Astrocyte (in vitro differentiated cells and primary cell): ENCODE measurements around the gene ARPP19. TPM values are rescaled to one million over a fixed set of nuclear protein-coding genes. Genes with fewer than 3 reads are reported as not detected.

Experiments used
- DNase-seq: peaks from one replicate; pipeline ENCODE4 v3.0.0-alpha.2; 2010; ENCODE audit warnings: low read depth
- FAIRE-seq: peaks from 2 replicates; lab custom pipeline; 2011; peaks lifted over from hg19 to GRCh38; lab: Jason Lieb, UNC
- H2AFZ ChIP-seq: 2 replicates; pipeline ENCODE4 v1.6.0; 2012; ENCODE audit warnings: low read depth, low read length, inconsistent platforms
- H3K27ac ChIP-seq: 2 replicates; pipeline ENCODE4 v1.5.1; 2011; ENCODE audit warnings: low read depth, low read length, inconsistent platforms
- H3K27me3 ChIP-seq: 2 replicates; pipeline ENCODE4 v1.6.0; 2011; ENCODE audit warnings: low read length, inconsistent platforms; ENCODE audit not compliant: insufficient read depth
- H3K36me3 ChIP-seq: 2 replicates; pipeline ENCODE4 v1.5.1; 2011; ENCODE audit warnings: low read length, inconsistent platforms; ENCODE audit not compliant: insufficient read depth
- H3K4me1 ChIP-seq: 2 replicates; pipeline ENCODE4 v1.5.1; 2011; ENCODE audit warnings: low read length, inconsistent platforms; ENCODE audit not compliant: insufficient read depth
- H3K4me2 ChIP-seq: 2 replicates; pipeline ENCODE4 v1.6.0; 2012; ENCODE audit warnings: low read length, inconsistent platforms
- H3K4me3 ChIP-seq: 2 replicates; pipeline ENCODE4 v1.5.1; 2011; ENCODE audit warnings: low read depth, mild to moderate bottlenecking, low read length, inconsistent platforms; ENCODE audit not compliant: insufficient read depth
- H3K79me2 ChIP-seq: 2 replicates; pipeline ENCODE4 v1.6.0; 2012; ENCODE audit warnings: mild to moderate bottlenecking, low read length, inconsistent platforms; ENCODE audit not compliant: insufficient read depth
- H3K9ac ChIP-seq: 2 replicates; pipeline ENCODE4 v1.6.0; 2012; ENCODE audit warnings: mild to moderate bottlenecking, low read length, inconsistent platforms
- H3K9me3 ChIP-seq: 2 replicates; pipeline ENCODE4 v1.5.1; 2012; ENCODE audit warnings: low read depth, mild to moderate bottlenecking, low read length, inconsistent platforms; ENCODE audit not compliant: insufficient read depth
- H4K20me1 ChIP-seq: 2 replicates; pipeline ENCODE4 v1.6.0; 2012; ENCODE audit warnings: low read length, inconsistent platforms; ENCODE audit not compliant: insufficient read depth
- H3K27ac Mint-ChIP-seq: one replicate; pipeline ENCODE4 v1.8.0; 2021; ENCODE audit warnings: mild to moderate bottlenecking, mixed read lengths; ENCODE audit not compliant: unreplicated experiment
- H3K27me3 Mint-ChIP-seq: one replicate; pipeline ENCODE4 v1.8.0; 2021; ENCODE audit warnings: low read depth, mixed read lengths; ENCODE audit not compliant: unreplicated experiment
- H3K36me3 Mint-ChIP-seq: one replicate; pipeline ENCODE4 v1.8.0; 2021; ENCODE audit warnings: low read depth, mixed read lengths; ENCODE audit not compliant: unreplicated experiment
- H3K4me1 Mint-ChIP-seq: one replicate; pipeline ENCODE4 v1.8.0; 2021; ENCODE audit warnings: low read depth, mixed read lengths; ENCODE audit not compliant: unreplicated experiment
- H3K4me3 Mint-ChIP-seq: one replicate; pipeline ENCODE4 v1.8.0; 2021; ENCODE audit warnings: mild to moderate bottlenecking, moderate library complexity, mixed read lengths; ENCODE audit not compliant: unreplicated experiment
- H3K9me3 Mint-ChIP-seq: one replicate; pipeline ENCODE4 v1.8.0; 2021; ENCODE audit warnings: mild to moderate bottlenecking, mixed read lengths; ENCODE audit not compliant: unreplicated experiment
- EZH2 ChIP-seq: IDR thresholded peaks from 2 replicates; pipeline ENCODE4 v1.6.1; 2012; ENCODE audit warnings: mild to moderate bottlenecking, low read length, inconsistent platforms; ENCODE audit not compliant: insufficient read depth
- total RNA-seq: library from RNA; stranded (reverse); gene quantifications from 2 replicates; pipeline ENCODE4 v1.2.1, GENCODE V29; 2021
- TF ChIP-seq, protein P1 (sequence below): IDR thresholded peaks from 2 replicates; pipeline ENCODE4 v1.5.1; 2011; ENCODE audit warnings: low read depth, mild to moderate bottlenecking, inconsistent platforms, low read length, moderate library complexity; ENCODE audit not compliant: insufficient read depth

Gene ARPP19
- total RNA-seq, 1 donor from 2014 or later: 198 TPM

DNA sequence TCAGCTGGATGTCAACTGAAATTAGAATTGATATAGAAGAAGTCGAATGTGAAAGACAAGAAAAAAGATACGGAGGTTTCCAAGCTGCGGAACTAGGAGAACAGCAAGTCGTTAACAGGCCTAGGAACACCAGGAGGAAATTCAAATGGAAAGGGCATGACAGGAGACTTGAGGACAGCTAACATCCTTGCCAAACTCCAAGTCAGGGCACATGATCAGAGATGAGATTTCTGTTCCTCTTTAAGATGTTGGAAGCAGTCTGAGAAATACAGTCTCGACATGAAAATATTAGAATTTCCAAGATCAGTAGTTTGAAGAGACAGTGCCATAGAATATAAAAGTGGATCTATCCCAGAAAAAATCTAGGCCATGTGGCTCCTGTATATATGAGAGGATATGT, 45.2 kb downstream of the ARPP19 start:
- Histone ChIP-seq H3K36me3 (no peaks in the 10 kb centered on the region), H3K27me3 (no peaks in the 10 kb centered on the region), H3K4me3 (no peak overlapping the region), H2AFZ (no peak overlapping the region), H3K27ac (peak overlapping the region; percentile 29), H3K9me3 (no peaks in the 10 kb centered on the region), H3K4me2 (peak overlapping the region; percentile 55), H3K79me2 (peaks cover 78% of the 10 kb centered on the region), H3K9ac (peak overlapping the region; percentile 13), H4K20me1 (peaks cover 69% of the 10 kb centered on the region), H3K4me1 (peaks cover 17% of the 10 kb centered on the region)
- no peak overlapping the region for H3K4me3 Mint-ChIP-seq
- no peaks in the 10 kb centered on the region for H3K9me3 Mint-ChIP-seq
- H3K4me1 Mint-ChIP-seq: peaks cover 21% of the 10 kb centered on the region
- H3K27me3 Mint-ChIP-seq: no peaks in the 10 kb centered on the region
- no peaks in the 10 kb centered on the region for H3K36me3 Mint-ChIP-seq
- peak overlapping the region; percentile 75 for H3K27ac Mint-ChIP-seq
- no peak for TF ChIP-seq EZH2
- TF ChIP-seq, protein P1, sequence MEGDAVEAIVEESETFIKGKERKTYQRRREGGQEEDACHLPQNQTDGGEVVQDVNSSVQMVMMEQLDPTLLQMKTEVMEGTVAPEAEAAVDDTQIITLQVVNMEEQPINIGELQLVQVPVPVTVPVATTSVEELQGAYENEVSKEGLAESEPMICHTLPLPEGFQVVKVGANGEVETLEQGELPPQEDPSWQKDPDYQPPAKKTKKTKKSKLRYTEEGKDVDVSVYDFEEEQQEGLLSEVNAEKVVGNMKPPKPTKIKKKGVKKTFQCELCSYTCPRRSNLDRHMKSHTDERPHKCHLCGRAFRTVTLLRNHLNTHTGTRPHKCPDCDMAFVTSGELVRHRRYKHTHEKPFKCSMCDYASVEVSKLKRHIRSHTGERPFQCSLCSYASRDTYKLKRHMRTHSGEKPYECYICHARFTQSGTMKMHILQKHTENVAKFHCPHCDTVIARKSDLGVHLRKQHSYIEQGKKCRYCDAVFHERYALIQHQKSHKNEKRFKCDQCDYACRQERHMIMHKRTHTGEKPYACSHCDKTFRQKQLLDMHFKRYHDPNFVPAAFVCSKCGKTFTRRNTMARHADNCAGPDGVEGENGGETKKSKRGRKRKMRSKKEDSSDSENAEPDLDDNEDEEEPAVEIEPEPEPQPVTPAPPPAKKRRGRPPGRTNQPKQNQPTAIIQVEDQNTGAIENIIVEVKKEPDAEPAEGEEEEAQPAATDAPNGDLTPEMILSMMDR: no peak
- FAIRE-seq (no peak), DNase-seq (no peak)

DNA sequence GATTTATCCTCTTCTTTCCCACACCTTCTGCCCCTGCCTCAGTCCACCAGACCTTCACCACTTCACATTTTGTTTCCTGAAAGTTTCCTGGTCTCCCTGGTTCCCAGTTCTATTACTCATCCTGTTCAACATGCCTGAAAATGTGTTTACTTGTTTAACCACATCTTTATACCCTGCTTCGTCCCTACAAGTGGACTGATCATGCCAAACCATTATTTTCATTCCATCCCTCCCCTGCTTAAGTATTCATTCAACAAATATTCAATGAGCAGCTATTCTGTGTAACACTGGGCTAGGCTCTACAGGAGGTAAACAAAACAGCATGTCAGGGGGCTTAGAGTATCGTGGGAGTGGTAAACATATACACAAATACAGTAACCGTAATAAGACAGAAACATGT, 45.6 kb downstream of the ARPP19 start:
- TF ChIP-seq EZH2: no peak
- TF ChIP-seq, protein P1: no peak
- Histone ChIP-seq H3K9me3 (no peaks in the 10 kb centered on the region), H3K36me3 (no peaks in the 10 kb centered on the region), H3K4me2 (peak overlapping the region; percentile 55), H3K4me3 (no peak overlapping the region), H2AFZ (no peak overlapping the region), H3K4me1 (peaks cover 17% of the 10 kb centered on the region), H3K79me2 (peaks cover 76% of the 10 kb centered on the region), H4K20me1 (peaks cover 70% of the 10 kb centered on the region), H3K27ac (peak overlapping the region; percentile 48), H3K9ac (peak overlapping the region; percentile 23), H3K27me3 (no peaks in the 10 kb centered on the region)
- H3K27ac Mint-ChIP-seq: peak overlapping the region; percentile 75
- no peak for FAIRE-seq
- no peak overlapping the region for H3K4me3 Mint-ChIP-seq
- H3K9me3 Mint-ChIP-seq: no peaks in the 10 kb centered on the region
- H3K4me1 Mint-ChIP-seq: peaks cover 25% of the 10 kb centered on the region
- H3K27me3 Mint-ChIP-seq: no peaks in the 10 kb centered on the region
- peak; percentile 94 for DNase-seq
- H3K36me3 Mint-ChIP-seq: no peaks in the 10 kb centered on the region

DNA sequence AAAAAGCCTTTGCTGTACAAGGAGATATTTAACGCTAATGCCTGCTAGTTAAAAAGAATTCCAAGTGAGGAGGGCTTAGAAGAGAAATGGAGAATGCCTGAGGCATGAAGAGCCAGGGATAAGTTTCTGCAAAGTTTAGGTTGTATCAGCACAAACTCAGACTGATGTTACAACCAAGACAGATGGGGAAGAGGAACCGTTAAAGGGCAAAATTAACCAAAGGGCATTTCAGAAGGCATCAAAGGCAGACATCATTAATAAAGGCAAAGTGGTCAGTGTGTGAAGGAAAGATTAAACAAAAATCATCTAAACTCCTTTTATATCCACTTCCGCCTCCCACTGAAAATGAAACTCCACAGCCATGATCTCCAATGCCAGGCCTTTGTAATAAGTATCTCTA, 47.1 kb downstream of the ARPP19 start:
- Histone ChIP-seq H3K4me1 (peaks cover 12% of the 10 kb centered on the region), H3K9me3 (no peaks in the 10 kb centered on the region), H2AFZ (no peak overlapping the region), H3K9ac (no peak overlapping the region), H3K36me3 (no peaks in the 10 kb centered on the region), H3K4me3 (no peak overlapping the region), H4K20me1 (peaks cover 58% of the 10 kb centered on the region), H3K27me3 (no peaks in the 10 kb centered on the region), H3K27ac (no peak overlapping the region), H3K79me2 (peaks cover 70% of the 10 kb centered on the region), H3K4me2 (no peak overlapping the region)
- peaks cover 28% of the 10 kb centered on the region for H3K4me1 Mint-ChIP-seq
- no peak for DNase-seq
- H3K27me3 Mint-ChIP-seq: no peaks in the 10 kb centered on the region
- H3K4me3 Mint-ChIP-seq: no peak overlapping the region
- H3K27ac Mint-ChIP-seq: no peak overlapping the region
- H3K36me3 Mint-ChIP-seq: no peaks in the 10 kb centered on the region
- TF ChIP-seq, protein P1: no peak
- no peak for TF ChIP-seq EZH2
- no peaks in the 10 kb centered on the region for H3K9me3 Mint-ChIP-seq
- FAIRE-seq: no peak
